HG03565 (cell line): ENCODE results near the gene GRB2.
"Not testable (repeated sequence)": the region's sequence is repeated elsewhere in the genome, so short reads cannot be mapped to it uniquely, and the experiment has no call there.

Source experiments
- ATAC-seq: cut with Tn5 transposase; IDR thresholded peaks from one replicate; pipeline ENCODE4 v1.9.1; 2021; ENCODE audit warnings: mild to moderate bottlenecking, moderate library complexity; ENCODE audit not compliant: unreplicated experiment

GRB2 gene

GRCh38 chr17:75405365-75406221 is at the start of gene GRB2:
Gene GRB2, minus strand, starts transcription at chr17:75405678. Its CDS starts 12,050 bp downstream, at chr17:75393628.
- ATAC-seq, result peak; percentile 76

GRCh38 chr17:75454672-75455071 is 49.2 kb upstream of the GRB2 start:
- ATAC-seq, result not testable (repeated sequence)

- ATAC-seq, result no peak
Measured at GRCh38 chr17:75454193-75454592, 48.7 kb upstream of the GRB2 start.

- ATAC-seq, result no peak
Measured at GRCh38 chr17:75450270-75450669, 44.8 kb upstream of the GRB2 start.

- no peak for ATAC-seq
Measured at GRCh38 chr17:75447951-75448856, 42.7 kb upstream of the GRB2 start.

GRCh38 chr17:75445896-75446295 is 40.4 kb upstream of the GRB2 start:
- not testable (repeated sequence) for ATAC-seq

GRCh38 chr17:75445296-75445695 is 39.8 kb upstream of the GRB2 start:
- ATAC-seq, result no peak

GRCh38 chr17:75442168-75443103 is 37.0 kb upstream of the GRB2 start:
- ATAC-seq, result no peak

GRCh38 chr17:75440738-75441448 is 35.4 kb upstream of the GRB2 start:
- ATAC-seq, result no peak

GRCh38 chr17:75439287-75439686 is 33.8 kb upstream of the GRB2 start:
- ATAC-seq, result no peak

GRCh38 chr17:75437404-75437803 is 31.9 kb upstream of the GRB2 start:
- not testable (repeated sequence) for ATAC-seq

GRCh38 chr17:75434433-75434832 is 29.0 kb upstream of the GRB2 start:
- ATAC-seq, result not testable (repeated sequence)

- ATAC-seq, result no peak
Measured at GRCh38 chr17:75433218-75433783, 27.8 kb upstream of the GRB2 start.

GRCh38 chr17:75430159-75430974 is 24.9 kb upstream of the GRB2 start:
- no peak for ATAC-seq

GRCh38 chr17:75428543-75429469 is 23.3 kb upstream of the GRB2 start:
- no peak for ATAC-seq

- no peak for ATAC-seq
Measured at GRCh38 chr17:75418531-75418930, 13.1 kb upstream of the GRB2 start.

- no peak for ATAC-seq
Measured at GRCh38 chr17:75417054-75417580, 11.6 kb upstream of the GRB2 start.
